ENCODE results near the gene KLF3.

DNA sequence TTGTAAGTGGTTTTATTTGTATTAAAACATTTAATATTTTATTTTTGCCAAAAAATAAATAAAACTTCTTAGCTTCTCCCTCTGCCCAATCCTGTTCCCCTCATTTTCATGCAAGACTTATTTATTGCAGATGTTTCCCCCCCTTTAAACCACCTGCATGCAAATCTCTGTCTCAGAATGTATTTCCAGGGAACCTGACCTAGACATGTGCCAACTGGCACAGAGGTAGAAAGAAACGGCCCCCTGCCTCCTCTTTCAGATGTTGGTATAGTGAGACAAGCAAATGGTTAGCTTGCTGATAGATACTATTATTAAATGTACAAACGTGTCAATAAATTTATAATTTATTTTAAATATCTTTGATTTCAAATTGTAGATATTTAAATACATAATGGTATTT, 47.1 kb downstream of the KLF3 start:
- no peak for TF ChIP-seq EZH2 (IDR thresholded peaks at IDR 0.05; ENCODE audit: insufficient read depth, poor library complexity, severe bottlenecking)
- TF ChIP-seq EZH2phosphoT487 (IDR thresholded peaks at IDR 0.05; ENCODE audit: insufficient read depth, low read depth): no peak
